HG02981 (cell line): ENCODE data around the gene GNAT2.

Source experiments
- ATAC-seq: cut with Tn5 transposase; IDR thresholded peaks from one replicate; pipeline ENCODE4 v1.9.1; 2021; ENCODE audit warnings: mild to moderate bottlenecking, moderate library complexity; ENCODE audit not compliant: unreplicated experiment

The GNAT2 gene

GRCh38 chr1:109642626-109643025 is 23.2 kb upstream of the GNAT2 start:
- no peak for ATAC-seq

- no peak for ATAC-seq
Observed at GRCh38 chr1:109641861-109642260, 22.4 kb upstream of the GNAT2 start.

DNA sequence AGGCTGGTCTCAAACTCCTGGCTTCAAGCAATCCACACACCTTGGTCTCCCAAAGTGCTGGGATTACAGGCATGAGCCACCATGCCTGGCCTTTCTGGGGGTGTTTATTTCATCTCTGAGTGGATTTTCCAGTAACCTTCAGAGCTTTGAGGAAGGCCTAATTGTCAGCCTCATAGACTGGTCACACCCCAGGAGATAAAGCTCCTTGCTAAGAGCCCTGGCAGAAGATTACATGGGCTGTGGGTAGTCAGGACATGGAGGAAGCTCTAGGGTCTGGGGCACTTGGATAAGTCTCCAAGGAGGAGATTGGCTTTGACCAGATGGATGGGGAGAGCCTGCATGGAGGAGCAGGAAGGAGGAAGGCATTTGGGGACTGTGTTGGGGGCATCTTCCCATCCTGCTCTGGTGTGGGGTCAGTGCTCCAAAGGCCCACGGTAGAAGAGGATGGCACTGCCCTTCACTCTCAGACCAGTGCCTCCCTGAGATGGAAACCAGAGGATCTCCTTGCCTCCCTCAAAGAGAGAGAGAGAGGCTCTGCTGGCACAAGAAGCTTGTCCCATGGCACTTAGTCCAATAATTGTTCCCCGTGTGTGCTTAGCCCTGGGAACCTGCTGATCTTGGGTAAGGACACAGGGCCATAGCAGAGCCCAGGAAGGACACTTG is 21.8 kb upstream of the GNAT2 start:
- ATAC-seq, result no peak

- no peak for ATAC-seq
Observed at GRCh38 chr1:109640285-109640865, 21.0 kb upstream of the GNAT2 start.

DNA sequence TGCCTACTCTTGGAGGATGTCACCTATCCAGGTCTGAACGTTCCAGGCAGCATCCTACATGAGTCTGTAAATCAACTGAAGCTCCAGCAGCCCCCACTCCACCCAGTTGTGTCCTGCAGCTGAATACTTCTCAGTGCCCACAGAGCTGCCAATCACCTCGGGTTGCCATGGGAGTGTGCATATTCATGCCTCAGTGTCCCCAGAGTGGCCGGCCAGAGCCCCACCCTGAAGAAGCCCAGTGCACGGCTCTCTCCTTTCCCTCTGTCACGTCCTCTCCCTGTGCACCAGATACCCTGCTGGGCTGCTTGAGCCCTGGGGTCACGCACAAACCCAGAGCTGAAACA is 20.4 kb upstream of the GNAT2 start:
- ATAC-seq, result no peak

DNA sequence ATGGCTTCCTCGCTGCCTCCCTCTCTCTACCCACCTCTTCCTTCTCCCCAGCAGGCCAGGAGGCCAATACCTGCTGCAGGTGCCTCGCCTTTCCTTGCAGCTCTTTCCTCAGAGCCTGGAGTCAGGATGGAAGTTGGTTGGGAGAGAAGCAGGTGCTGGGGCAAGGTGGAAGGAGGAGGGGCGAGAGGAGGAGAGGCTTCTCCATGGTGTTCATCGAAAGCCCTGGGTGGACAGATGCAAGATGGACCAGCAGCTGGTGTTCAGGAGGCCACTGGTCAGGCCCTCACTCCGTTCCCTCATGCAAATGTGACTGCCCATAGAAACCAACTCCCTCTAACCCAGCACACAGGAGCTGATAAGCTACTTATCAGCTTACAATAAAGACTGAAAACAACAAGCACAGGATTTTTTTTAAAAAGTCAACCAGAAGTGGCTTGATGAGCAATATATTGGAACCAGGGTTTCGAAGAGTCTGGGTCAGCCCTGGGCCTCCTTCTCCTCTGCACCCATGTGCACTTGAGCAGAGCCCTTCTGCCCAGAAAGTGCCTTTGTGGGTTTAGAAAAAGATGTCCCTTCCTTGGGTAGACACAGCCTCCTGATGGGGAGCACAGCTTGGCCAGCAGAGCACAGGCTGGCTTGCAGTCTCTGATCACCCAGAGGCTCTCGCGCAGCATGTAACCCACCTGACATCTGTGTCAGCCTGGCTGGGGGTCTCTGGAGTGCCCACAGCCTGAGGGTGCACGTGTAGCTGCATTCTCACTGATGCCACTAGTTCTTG is 19.8 kb upstream of the GNAT2 start:
- no peak for ATAC-seq

DNA sequence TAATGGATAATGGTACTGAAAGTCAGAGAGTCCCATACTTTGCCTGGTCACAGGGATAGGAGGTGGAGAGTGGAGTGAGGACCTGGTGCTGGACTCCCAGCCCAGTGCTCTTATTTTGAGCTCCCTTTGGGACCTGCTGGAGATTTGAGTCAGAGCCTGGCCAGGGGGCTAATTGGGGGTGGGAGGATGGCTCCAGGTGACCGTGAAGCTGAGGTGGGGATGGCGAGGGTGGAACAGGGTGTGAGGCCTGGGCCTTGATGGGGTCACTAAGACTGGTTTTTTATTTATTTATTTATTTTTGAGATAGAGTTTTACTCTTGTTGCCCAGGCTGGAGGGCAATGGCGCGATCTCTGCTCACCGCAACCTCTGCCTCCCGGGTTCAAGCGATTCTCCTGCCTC is 18.0 kb upstream of the GNAT2 start:
- ATAC-seq, result no peak

DNA sequence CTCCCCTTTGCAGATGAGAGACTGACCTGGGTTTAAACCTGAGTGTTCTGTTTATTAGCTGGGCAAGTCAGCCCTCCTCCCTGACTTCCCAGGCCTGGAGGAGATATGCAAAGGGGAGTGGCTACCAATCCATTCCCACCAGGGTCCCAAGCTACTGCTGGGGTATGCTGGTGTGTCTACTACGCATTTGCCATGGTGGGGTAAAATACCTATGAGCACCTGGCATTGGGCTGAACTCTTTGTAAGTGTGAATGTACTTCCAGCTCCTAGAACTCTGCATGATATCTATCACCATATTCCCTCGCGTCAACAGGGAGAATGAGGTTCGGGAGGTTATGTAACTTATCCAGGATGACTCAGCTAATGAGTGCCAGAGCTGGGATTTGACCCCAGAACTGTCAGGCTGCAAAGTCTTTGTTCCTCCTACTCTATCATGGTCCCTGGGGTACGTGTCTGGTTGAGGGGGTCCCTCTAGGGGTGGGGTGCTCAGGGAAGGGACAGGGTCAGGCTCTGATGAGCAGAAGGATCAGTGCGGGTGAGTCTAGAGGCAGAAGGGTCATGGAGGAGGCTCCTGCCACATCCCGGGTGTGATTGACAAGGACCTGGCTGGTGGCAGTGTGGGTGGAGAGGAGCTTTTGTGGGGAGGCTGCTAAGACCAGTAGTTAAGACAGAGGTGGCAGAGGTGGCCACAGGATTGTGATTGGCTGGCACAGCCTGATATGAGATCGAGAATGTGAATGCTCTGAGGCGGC is 17.0 kb upstream of the GNAT2 start:
- no peak for ATAC-seq

DNA sequence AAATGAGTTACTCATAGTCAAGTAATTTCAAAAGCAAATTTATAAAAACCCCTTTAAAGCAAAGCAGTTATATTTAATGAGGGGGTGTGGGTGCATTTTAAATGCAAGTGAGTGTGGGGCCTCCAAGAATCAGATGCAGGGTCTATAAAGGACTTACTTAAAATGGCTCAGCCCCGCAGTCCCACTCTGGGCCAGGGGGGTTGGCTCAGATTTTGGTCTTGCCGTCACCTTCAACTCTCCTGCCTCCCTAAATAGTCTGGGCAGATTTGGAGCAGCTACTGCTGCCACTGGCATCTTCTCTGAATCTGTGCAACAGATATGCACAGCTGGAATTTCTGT is 16.4 kb upstream of the GNAT2 start:
- ATAC-seq, result no peak

DNA sequence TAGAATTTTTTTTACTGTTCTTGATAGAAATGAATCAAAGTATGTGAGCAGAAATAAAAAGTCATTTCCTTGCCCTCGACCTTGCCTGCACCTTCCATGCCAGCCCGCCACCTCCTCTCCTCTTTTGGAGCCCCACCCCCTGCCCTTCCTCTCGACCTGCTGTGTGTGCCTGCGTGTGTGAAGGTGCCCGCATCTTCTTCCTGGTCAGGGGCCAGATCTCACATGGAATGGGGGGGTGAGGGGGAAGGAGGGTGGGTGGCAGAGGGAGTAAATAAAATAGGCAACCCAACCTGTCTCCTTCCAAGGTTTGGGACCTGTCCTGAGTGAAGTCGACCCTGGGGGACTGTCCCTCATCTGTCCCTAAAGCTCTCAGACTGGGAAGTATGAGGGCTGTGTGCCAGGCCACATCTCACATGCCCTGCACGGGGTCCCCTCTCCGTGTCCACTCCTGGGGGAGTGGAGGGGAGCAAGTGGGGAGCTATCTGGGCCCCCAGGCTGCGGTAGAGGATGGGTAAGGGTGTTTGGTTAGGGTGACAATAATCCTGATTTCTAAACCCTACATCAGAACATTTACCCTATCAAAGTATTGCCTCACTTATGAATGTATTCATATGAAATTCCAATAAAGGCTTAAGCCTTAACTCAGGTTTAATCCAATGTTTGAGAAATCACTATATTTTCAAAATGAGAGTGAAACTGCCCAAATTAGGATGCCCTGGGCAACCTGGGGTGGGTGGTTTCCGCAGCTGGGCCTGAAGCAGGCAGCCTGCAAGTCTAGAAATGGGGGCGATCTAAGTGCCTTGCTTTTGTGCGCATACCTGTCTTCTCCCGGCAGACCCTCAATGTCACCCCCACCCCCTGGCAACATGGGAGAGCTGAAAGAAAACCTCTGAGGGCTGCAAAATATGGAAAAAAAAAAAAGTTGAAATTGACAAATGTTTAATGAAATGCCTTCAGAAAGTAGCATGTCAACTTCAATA is 15.6 kb upstream of the GNAT2 start:
- ATAC-seq, result no peak

DNA sequence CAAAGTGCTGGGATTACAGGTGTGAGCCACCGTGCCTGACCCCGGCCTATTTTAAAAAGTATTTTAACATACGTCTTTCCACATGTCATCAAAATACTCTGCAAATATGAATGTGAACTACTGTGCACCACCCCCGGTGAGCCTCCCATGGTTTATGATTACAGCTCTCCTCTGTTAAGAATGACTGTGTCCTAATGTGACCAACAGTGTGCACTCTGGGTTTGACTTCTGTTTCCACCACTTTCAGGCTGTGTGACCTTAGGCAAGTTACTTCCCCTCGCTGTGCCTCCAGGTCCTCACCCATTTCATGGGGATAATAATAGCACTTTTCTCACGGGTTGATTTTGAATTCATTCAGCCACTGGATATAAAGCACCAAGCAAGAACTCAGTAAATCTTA is 14.9 kb upstream of the GNAT2 start:
- ATAC-seq, result no peak

DNA sequence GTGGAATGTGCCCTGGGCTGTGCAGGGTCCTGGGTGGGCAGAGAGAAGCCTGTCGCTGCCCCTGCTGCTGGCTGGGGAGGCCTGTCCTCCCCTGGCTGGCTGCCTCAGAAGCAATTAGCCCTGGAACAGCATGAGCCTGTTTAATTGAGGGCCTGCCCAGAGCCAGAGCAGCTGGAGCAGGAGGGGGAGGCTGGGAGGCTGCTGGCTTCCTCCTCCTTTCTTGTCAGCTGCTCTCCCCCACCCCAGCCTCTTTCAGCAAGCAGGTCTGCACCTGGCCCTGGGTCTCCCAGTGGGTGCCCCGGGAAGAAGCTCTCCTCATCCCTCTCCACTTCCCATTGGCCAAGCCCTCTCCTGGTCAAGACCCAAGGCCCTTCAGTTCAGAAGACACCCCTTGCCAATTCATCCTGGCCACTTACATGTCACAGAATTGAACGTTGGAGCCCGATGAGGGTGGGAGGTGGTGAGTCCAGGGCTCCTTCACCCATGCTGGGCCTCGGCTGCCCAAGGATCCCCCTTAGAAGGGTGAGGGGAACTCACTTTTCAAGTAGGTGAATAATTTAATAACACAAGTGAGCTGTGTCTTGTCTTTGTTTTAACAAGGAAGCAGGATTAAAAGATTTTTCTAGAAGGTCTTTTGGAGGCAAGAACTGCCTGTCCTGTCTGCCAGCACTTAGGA is 13.4 kb upstream of the GNAT2 start:
- ATAC-seq, result no peak

DNA sequence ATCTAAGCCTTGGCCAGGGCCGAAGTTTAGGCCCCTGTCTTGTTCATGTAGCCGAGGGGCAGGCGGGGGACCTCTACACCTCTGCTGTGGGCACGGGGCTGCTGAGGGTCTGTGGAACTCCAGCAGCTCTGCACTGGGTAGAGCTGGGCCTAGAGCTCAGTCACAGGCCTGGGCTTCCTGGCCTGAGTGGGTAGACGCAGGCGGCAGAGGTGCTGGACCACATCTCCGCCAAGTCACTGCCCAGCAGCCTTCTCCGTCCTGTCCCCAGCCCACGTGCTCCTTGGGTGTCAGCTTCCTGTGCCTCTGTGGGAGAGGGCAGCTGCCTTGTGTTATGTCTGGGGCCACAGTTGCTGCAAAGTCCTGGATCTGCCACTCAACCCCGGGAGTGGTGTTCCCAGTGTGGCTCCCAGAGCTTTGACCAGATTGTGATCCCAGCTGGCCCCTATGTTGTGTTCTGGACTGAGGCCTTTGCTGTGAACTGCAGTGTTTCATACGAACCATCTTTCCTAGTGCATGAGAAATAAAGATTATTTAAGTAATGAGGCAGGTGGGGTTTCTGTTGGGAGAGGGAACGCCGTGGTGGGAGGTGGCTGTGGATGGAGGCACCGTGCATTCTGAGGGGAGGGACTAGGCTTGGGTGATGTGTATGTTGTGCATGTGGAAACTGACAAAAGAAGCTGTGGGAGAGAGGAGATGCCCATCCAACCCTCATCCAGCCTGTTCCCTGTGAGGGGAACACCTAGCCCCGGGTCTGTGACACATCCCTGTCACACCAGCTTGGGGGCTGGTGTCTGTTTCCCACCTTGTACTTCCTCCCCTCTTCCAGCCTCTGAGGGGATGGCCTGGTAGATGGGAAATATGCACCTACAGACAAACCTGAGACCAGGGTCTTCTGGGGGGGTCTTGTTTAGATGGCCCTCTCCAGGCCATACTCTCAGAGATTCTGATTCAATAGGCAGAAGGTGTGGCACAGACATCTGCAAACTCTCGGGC is 12.4 kb upstream of the GNAT2 start:
- no peak for ATAC-seq

DNA sequence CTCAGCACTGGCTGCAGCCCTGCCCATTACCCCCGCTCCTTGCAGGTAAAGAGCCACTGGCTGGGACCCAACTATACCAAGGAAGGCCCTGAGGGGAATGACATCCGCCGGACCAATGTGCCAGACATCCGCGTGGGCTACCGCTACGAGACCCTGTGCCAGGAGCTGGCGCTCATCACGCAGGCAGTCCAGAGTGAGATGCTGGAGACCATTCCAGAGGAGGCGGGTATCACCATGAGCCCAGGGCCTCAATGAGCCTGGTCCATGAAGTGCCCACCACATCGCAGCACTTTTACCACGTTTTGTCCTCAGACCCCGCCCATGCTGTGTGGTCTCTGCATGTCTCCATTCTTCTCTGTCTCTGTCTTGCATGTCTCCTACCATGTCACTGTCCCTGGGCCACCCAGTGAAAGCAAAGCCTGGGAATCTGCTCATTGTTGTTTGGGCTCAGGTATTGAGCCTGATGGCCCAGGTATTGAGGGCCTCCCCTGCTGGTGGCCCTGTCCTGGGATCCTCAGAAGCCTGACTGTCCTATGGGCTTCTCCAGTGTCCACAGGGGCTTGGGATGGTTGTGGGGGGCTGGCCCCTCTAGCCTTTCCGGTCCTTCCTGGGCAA is 11.6 kb upstream of the GNAT2 start:
- no peak for ATAC-seq

GRCh38 chr1:109630081-109630897 is 10.9 kb upstream of the GNAT2 start:
- ATAC-seq, result no peak

- no peak for ATAC-seq
Observed at GRCh38 chr1:109629372-109630030, 10.1 kb upstream of the GNAT2 start.
